Neural progenitor cell (in vitro differentiated cells): ENCODE data around the gene ARHGEF6.

Experiments
- EZH2 ChIP-seq: fragments of 200-600 bp; sonication (generic); IDR thresholded peaks from 2 replicates; pipeline ENCODE4 v1.6.1; 2017; ENCODE audit warnings: antibody characterized with exemption, mild to moderate bottlenecking, moderate library complexity
- EZH2phosphoT487 ChIP-seq: fragments of 200-600 bp; sonication (generic); IDR thresholded peaks from 2 replicates; pipeline ENCODE4 v1.6.1; 2017; ENCODE audit warnings: antibody characterized with exemption

DNA sequence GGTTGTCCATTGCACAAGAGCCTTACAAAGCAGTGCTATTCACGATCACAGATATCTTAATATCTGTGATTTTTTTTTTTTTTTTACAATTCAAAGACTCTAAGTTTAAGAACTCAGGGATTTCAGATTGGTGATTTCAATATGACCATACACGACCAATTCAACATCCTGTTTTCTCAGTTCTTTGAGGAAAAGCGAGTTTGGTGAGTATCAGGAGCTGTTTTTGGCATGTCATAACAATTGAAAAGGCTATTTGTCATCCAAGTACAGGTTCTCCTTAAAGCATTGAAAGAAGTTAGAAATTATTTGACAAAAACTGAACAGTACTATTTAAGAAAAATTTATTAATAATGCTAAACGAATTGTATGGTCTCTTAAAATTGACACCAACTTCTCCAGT, 9.1 kb upstream of the ARHGEF6 start:
- no peak for TF ChIP-seq EZH2
- TF ChIP-seq EZH2phosphoT487, result no peak
